GM10266 (cell line): Measurements from ENCODE around the gene DTX2.
"Not testable (repeated sequence)": the region's sequence is repeated elsewhere in the genome, so short reads cannot be mapped to it uniquely, and the experiment has no call there.

ENCODE experiments used
- DNase-seq: peaks from one replicate; pipeline ENCODE4 v3.0.0; 2012; ENCODE audit errors: extremely low spot score
- TF ChIP-seq, protein P1 (sequence below): IDR thresholded peaks from 2 replicates; pipeline ENCODE4 v1.5.1; 2012; ENCODE audit warnings: mild to moderate bottlenecking, low read depth; ENCODE audit not compliant: control insufficient read depth, insufficient read depth; ENCODE audit errors: missing control alignments

The DTX2 gene

GRCh38 chr7:76461464-76462101, at the start of gene DTX2:
Gene DTX2 (plus strand): TSS chr7:76461709. CDS start chr7:76480510, 18,801 bp downstream.
- DNase-seq: not testable (repeated sequence)

- TF ChIP-seq, protein P1, sequence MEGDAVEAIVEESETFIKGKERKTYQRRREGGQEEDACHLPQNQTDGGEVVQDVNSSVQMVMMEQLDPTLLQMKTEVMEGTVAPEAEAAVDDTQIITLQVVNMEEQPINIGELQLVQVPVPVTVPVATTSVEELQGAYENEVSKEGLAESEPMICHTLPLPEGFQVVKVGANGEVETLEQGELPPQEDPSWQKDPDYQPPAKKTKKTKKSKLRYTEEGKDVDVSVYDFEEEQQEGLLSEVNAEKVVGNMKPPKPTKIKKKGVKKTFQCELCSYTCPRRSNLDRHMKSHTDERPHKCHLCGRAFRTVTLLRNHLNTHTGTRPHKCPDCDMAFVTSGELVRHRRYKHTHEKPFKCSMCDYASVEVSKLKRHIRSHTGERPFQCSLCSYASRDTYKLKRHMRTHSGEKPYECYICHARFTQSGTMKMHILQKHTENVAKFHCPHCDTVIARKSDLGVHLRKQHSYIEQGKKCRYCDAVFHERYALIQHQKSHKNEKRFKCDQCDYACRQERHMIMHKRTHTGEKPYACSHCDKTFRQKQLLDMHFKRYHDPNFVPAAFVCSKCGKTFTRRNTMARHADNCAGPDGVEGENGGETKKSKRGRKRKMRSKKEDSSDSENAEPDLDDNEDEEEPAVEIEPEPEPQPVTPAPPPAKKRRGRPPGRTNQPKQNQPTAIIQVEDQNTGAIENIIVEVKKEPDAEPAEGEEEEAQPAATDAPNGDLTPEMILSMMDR: no peak
- DNase-seq: no peak
Observed at GRCh38 chr7:76412249-76412648, 49.3 kb upstream of the DTX2 start.

DNA sequence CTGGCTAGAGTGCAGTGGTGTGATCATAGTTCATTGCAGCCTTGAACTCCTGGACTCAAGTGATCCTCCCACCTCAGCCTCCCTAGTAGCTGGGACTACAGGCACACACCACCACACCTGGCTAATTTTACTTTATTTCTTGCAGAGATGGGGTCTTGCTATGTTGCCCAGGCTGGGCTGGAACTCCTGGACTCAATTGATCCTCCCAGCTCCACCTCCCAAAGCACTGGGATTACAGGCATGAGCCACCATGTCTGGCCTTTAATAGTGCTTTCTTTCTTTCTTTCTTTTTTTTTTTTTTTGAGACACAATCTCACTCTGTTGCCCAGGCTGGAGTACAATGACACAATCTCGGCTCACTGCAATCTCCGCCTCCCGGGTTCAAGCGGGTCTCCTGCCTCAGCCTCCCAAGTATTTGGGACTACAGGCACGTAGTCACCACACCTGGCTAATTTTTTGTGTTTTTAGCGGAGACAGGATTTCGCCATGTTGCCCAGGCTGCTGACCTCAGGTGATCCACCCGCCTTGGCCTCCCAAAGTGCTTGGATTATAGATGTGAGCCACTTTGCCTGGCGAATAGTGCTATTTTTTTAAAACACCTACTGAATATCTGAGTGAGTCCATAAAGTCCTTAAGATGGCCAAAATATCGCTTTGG, 43.7 kb upstream of the DTX2 start:
- DNase-seq: not testable (repeated sequence)

DNA sequence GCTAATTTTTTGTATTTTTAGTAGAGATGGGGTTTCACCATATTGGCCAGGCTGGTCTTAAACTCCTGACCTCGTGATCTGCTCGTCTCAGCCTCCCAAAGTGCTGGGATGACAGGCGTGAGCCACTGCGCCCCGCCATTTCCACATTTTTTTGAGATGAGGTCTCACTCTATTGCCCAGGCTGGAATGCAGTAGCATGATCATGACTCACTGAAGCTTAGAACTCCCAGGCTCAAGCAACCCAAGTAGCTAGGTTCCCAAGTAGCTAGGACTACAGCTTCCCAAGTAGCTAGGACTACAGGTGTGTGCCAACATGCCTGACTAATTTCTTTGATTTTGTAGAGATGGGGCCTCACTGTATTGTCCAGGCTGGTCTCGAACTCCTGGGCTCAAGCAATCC, 40.4 kb upstream of the DTX2 start:
- not testable (repeated sequence) for DNase-seq

DNA sequence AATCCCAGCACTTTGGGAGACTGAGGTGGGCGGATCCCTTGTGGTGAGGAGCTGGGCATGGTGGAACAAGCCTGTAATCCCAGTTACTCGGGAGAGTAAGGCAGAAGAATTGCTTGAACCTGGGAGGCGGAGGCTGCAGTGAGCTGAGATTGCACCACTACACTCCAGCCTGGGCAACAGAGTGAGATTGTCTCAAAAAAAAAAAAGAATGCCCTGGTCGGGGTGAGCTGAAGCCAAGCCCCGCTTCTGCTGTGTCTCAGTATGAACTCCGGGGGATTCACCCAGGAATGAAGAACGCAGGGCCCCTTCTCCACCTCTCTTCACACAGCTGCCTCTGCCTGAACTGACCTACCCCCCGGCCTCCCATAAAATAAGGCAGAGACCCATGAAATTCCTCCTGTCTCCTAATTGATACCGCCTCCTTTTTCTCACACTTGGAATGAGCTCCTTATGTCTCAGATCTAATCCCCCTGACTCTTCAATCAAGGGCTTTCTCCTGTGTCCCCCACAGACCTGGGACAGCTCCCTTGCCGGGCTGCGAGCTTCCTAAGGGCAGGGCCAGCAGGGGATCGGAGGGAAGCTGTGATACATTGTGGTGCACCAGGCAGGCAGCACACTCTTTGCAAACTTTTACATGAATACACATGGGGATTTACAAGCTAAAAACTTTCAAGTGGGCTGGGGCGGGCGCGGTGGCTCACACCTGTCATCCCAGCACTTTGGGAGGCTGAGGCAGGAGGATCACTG, 37.7 kb upstream of the DTX2 start:
- no peak for DNase-seq
- TF ChIP-seq, protein P1: no peak

DNA sequence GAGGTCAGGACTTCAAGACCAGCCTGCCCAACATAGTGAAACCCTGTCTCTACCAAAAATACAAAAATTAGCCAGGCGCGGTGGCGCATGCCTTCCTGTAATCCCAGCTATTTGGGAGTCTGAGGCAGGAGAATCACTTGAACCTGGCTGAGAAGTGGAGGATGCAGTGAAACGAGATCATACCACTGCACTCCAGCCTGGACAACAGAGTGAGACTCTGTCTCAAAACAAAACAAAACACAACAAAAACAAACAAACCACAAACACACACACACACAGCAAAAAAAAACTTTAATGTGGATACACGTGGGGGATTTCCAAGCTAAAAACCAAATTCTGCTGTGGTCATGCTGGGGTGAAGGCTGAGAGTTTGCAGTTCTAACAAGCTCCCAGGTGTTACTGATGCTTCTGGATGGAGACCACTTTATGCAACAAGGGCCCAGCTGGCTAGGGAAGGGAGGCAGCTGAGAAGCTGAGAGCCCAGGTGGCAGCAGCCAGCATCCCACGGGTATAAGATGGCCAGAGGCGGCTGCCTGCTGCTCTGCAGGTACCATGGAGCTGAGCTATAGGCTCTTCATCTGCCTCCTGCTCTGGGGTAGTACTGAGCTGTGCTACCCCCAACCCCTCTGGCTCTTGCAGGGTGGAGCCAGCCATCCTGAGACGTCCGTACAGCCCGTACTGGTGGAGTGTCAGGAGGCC, 36.9 kb upstream of the DTX2 start, which contains the start of gene ZP3:
ZP3 (plus strand) TSS at position 538 of the 699 bp plus-strand sequence; CDS start at position 553, 15 bp downstream.
- no peak for DNase-seq
- TF ChIP-seq, protein P1: no peak

DNA sequence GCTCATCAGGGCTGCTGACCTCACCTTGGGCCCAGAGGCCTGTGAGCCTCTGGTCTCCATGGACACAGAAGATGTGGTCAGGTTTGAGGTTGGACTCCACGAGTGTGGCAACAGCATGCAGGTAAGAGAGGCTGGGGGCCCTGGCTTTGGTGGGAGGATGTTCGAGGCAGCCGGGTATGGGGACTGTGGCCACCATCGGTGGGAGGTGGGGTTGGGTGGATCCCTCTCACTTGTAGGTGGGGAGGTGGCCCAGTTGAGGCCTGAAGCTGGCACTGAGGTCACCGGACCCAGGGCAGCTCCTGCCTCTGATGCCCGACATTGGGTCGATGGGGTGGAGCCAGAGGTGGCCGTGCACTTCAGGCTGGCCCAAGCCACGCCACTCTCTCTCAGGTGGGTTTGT, 36.4 kb upstream of the DTX2 start:
- no peak for DNase-seq
- TF ChIP-seq, protein P1: no peak

- not testable (repeated sequence) for DNase-seq
Observed at GRCh38 chr7:76425558-76425957, 36.0 kb upstream of the DTX2 start.

GRCh38 chr7:76426246-76426645, 35.3 kb upstream of the DTX2 start:
- DNase-seq: no peak

More at GRCh38 chr7:76426246-76426645, 35.3 kb upstream of the DTX2 start:
- TF ChIP-seq, protein P1: no peak
